ENCODE data around the gene RAD51B. TPM values are rescaled to one million over a fixed set of nuclear protein-coding genes. Genes with fewer than 3 reads are reported as not detected.

RAD51B gene
- total RNA-seq, 1 experiment from 2014 or later, result 14.2 TPM

DNA sequence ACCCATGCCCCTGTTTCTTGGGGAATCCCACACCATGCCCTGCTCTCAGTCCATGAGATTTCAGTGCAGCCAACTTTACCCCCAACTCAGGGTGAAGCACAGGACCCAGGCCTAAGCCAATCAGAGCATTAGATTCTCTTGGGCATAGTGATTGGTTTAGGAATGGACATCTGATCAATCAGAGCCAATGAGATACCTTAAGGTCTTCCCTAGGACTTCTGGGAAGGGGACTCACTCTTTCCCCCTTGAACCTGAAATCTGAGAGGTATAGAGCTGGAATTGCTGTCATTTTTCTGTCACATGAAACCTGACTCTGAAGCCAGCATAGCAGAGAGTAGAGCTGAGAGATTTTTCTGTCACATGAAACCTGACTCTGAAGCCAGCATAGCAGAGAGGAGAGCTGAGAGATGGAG, 846.2 kb downstream of the RAD51B start:
- ChIA-PET POLR2A (no interaction called here), CTCF (interaction anchor here (2.2 kb wide), 1 partner anchor 37 kb away, joined by 8 read pairs; no protein-coding TSS in a partner anchor)
- TF ChIP-seq, protein P1, sequence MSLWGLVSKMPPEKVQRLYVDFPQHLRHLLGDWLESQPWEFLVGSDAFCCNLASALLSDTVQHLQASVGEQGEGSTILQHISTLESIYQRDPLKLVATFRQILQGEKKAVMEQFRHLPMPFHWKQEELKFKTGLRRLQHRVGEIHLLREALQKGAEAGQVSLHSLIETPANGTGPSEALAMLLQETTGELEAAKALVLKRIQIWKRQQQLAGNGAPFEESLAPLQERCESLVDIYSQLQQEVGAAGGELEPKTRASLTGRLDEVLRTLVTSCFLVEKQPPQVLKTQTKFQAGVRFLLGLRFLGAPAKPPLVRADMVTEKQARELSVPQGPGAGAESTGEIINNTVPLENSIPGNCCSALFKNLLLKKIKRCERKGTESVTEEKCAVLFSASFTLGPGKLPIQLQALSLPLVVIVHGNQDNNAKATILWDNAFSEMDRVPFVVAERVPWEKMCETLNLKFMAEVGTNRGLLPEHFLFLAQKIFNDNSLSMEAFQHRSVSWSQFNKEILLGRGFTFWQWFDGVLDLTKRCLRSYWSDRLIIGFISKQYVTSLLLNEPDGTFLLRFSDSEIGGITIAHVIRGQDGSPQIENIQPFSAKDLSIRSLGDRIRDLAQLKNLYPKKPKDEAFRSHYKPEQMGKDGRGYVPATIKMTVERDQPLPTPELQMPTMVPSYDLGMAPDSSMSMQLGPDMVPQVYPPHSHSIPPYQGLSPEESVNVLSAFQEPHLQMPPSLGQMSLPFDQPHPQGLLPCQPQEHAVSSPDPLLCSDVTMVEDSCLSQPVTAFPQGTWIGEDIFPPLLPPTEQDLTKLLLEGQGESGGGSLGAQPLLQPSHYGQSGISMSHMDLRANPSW (CRISPR knock-in tag; conservative IDR thresholded peaks at IDR 0.05; ENCODE audit: low read depth), result no peak
- TF ChIP-seq, protein P2, sequence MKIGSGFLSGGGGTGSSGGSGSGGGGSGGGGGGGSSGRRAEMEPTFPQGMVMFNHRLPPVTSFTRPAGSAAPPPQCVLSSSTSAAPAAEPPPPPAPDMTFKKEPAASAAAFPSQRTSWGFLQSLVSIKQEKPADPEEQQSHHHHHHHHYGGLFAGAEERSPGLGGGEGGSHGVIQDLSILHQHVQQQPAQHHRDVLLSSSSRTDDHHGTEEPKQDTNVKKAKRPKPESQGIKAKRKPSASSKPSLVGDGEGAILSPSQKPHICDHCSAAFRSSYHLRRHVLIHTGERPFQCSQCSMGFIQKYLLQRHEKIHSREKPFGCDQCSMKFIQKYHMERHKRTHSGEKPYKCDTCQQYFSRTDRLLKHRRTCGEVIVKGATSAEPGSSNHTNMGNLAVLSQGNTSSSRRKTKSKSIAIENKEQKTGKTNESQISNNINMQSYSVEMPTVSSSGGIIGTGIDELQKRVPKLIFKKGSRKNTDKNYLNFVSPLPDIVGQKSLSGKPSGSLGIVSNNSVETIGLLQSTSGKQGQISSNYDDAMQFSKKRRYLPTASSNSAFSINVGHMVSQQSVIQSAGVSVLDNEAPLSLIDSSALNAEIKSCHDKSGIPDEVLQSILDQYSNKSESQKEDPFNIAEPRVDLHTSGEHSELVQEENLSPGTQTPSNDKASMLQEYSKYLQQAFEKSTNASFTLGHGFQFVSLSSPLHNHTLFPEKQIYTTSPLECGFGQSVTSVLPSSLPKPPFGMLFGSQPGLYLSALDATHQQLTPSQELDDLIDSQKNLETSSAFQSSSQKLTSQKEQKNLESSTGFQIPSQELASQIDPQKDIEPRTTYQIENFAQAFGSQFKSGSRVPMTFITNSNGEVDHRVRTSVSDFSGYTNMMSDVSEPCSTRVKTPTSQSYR (CRISPR knock-in tag; IDR thresholded peaks at IDR 0.05), result no peak
- TF ChIP-seq ELF4 (CRISPR knock-in tag; IDR thresholded peaks at IDR 0.05; ENCODE audit: low read depth) (no peak), EMX1 (CRISPR knock-in tag; IDR thresholded peaks at IDR 0.05) (no peak), ZBTB21 (CRISPR knock-in tag; IDR thresholded peaks at IDR 0.05; ENCODE audit: borderline replicate concordance) (no peak), NFE2L1 (CRISPR knock-in tag; IDR thresholded peaks at IDR 0.05) (no peak), JAZF1 (CRISPR knock-in tag; IDR thresholded peaks at IDR 0.05) (no peak), ZNF396 (CRISPR knock-in tag; IDR thresholded peaks at IDR 0.05; ENCODE audit: borderline replicate concordance) (no peak), TEAD1 (CRISPR knock-in tag; IDR thresholded peaks at IDR 0.05) (no peak), NR2C2 (CRISPR knock-in tag; IDR thresholded peaks at IDR 0.05) (no peak), NFYB (CRISPR knock-in tag; conservative IDR thresholded peaks at IDR 0.05; ENCODE audit: low read depth) (no peak), FOXJ3 (CRISPR knock-in tag; IDR thresholded peaks at IDR 0.05; ENCODE audit: borderline replicate concordance) (no peak), GRHL2 (CRISPR knock-in tag; IDR thresholded peaks at IDR 0.05; ENCODE audit: insufficient replicate concordance, severe bottlenecking) (no peak), JUN (CRISPR knock-in tag; IDR thresholded peaks at IDR 0.05) (no peak), ATF1 (CRISPR knock-in tag; IDR thresholded peaks at IDR 0.05) (no peak)
- TF ChIP-seq, protein P3, sequence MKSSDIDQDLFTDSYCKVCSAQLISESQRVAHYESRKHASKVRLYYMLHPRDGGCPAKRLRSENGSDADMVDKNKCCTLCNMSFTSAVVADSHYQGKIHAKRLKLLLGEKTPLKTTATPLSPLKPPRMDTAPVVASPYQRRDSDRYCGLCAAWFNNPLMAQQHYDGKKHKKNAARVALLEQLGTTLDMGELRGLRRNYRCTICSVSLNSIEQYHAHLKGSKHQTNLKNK (CRISPR knock-in tag; IDR thresholded peaks at IDR 0.05), result no peak
- TF ChIP-seq, protein P4, sequence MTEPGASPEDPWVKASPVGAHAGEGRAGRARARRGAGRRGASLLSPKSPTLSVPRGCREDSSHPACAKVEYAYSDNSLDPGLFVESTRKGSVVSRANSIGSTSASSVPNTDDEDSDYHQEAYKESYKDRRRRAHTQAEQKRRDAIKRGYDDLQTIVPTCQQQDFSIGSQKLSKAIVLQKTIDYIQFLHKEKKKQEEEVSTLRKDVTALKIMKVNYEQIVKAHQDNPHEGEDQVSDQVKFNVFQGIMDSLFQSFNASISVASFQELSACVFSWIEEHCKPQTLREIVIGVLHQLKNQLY (CRISPR knock-in tag; IDR thresholded peaks at IDR 0.05), result no peak
- TF ChIP-seq, protein P5, sequence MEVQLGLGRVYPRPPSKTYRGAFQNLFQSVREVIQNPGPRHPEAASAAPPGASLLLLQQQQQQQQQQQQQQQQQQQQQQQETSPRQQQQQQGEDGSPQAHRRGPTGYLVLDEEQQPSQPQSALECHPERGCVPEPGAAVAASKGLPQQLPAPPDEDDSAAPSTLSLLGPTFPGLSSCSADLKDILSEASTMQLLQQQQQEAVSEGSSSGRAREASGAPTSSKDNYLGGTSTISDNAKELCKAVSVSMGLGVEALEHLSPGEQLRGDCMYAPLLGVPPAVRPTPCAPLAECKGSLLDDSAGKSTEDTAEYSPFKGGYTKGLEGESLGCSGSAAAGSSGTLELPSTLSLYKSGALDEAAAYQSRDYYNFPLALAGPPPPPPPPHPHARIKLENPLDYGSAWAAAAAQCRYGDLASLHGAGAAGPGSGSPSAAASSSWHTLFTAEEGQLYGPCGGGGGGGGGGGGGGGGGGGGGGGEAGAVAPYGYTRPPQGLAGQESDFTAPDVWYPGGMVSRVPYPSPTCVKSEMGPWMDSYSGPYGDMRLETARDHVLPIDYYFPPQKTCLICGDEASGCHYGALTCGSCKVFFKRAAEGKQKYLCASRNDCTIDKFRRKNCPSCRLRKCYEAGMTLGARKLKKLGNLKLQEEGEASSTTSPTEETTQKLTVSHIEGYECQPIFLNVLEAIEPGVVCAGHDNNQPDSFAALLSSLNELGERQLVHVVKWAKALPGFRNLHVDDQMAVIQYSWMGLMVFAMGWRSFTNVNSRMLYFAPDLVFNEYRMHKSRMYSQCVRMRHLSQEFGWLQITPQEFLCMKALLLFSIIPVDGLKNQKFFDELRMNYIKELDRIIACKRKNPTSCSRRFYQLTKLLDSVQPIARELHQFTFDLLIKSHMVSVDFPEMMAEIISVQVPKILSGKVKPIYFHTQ (CRISPR knock-in tag; IDR thresholded peaks at IDR 0.05), result no peak
- DNase-seq (ENCODE audit: low spot score) (no peak), ATAC-seq (0 out of 2 replicates have a peak, but pooled peaks have one; percentile 26)
- no peak overlapping the region for H3K27ac Mint-ChIP-seq
- H3K27me3 Mint-ChIP-seq (ENCODE audit: low read depth), result 0 out of 2 replicates have a peak, but pooled peaks cover 3% of the 10 kb centered on the region
- H3K4me3 Mint-ChIP-seq, result no peak overlapping the region
- H3K9me3 Mint-ChIP-seq, result 0 out of 2 replicates have a peak, but pooled peaks cover 4% of the 10 kb centered on the region
- peaks cover 16% of the 10 kb centered on the region for H3K4me1 Mint-ChIP-seq
- no peaks in the 10 kb centered on the region for H3K36me3 Mint-ChIP-seq
